Activated CD4-positive, CD25-positive, alpha-beta regulatory T cell treated with anti-CD3 and anti-CD28 coated beads, Interleukin-2, amount 50 U/mL, for 16 hours (primary cell): ENCODE results near the gene RRAGA.
"Not testable (repeated sequence)": the region's sequence is repeated elsewhere in the genome, so short reads cannot be mapped to it uniquely, and the experiment has no call there.

ENCODE experiments used
- DNase-seq: peaks from one replicate; pipeline ENCODE4 v3.0.0-alpha.2; 2020; ENCODE audit warnings: low read depth, low spot score

RRAGA gene, protein sequence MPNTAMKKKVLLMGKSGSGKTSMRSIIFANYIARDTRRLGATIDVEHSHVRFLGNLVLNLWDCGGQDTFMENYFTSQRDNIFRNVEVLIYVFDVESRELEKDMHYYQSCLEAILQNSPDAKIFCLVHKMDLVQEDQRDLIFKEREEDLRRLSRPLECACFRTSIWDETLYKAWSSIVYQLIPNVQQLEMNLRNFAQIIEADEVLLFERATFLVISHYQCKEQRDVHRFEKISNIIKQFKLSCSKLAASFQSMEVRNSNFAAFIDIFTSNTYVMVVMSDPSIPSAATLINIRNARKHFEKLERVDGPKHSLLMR

GRCh38 chr9:19048966-19049916 is at the start of gene RRAGA:
Gene RRAGA, plus strand, starts transcription at chr9:19049427. Its CDS starts 233 bp downstream, at chr9:19049660.
- DNase-seq = peak; percentile 85

GRCh38 chr9:19000133-19000532 is 49.1 kb upstream of the RRAGA start:
- no peak for DNase-seq

DNA sequence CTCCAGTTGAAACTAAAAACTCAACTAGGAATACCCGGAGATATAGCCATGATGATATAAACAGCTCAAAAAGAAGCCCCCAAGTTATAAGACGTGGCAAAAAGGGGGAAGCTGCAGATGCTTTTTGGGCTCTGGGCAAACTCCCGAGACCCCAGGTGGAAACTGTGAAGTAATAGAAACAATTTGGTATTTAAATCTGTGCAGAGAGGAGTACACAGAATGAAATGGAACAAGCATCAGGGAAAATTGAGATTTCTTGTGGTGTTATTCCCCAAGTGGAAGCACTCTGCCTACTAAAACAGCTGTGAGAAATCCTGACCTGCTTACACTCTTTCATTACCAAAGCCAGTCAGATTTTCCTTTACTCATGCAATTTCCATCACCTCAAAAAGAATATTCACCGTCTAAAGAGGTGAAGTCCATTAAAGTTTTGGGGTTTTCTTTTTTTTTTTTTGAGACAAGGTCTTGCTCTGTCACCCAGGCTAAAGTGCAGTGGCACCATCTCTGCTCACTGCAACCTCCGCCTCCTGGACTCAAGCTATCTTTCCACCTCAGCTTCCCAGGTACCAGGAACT is 39.7 kb upstream of the RRAGA start:
- no peak for DNase-seq

DNA sequence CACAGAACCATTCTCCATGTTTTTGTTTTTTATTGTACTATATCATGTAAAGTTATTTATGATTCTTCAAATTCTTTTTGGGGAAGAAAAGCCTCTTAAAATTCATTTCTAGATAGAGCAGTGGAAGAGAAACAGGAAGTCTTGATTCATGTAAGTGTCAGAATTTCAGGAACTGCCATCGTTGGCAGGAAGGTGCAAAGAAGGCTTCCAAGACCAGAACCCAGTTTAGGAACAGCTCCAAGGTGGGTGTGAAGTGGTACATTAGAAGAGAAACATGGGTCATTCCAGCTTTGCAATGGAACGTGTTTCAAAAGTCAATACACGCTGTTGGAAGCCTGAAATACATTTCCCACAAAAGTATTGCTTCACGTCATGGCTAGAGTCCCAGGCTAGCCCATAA is 31.0 kb upstream of the RRAGA start:
- no peak for DNase-seq

- no peak for DNase-seq
These were observed 28.3 kb upstream of the RRAGA start for GRCh38 chr9:19020886-19021455.

- DNase-seq = not testable (repeated sequence)
These were observed 27.6 kb upstream of the RRAGA start for GRCh38 chr9:19021649-19022048.

- DNase-seq = no peak
These were observed 27.0 kb upstream of the RRAGA start for GRCh38 chr9:19022206-19022605.

GRCh38 chr9:19023078-19023477 is 26.1 kb upstream of the RRAGA start:
- no peak for DNase-seq

- DNase-seq = no peak
These were observed 22.9 kb upstream of the RRAGA start for GRCh38 chr9:19026375-19026774.

DNA sequence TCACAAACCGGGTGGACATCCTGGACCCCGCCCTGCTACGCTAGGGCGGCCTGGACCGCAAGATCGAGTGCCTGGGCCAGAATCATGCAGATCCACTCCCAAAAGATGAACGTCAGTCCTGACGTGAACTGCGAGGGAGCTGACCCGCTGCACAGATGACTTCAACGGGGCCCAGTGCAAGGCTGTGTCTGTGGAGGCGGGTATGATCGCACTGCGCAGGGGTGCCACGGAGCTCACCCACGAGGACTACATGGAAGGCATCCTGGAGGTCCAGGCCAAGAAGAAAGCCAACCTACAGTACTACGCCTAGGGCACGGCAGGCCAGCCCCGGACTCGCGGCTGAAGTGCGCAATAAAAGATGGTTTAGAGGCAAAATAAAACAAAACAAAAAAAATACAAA is 21.4 kb upstream of the RRAGA start:
- DNase-seq = no peak

DNA sequence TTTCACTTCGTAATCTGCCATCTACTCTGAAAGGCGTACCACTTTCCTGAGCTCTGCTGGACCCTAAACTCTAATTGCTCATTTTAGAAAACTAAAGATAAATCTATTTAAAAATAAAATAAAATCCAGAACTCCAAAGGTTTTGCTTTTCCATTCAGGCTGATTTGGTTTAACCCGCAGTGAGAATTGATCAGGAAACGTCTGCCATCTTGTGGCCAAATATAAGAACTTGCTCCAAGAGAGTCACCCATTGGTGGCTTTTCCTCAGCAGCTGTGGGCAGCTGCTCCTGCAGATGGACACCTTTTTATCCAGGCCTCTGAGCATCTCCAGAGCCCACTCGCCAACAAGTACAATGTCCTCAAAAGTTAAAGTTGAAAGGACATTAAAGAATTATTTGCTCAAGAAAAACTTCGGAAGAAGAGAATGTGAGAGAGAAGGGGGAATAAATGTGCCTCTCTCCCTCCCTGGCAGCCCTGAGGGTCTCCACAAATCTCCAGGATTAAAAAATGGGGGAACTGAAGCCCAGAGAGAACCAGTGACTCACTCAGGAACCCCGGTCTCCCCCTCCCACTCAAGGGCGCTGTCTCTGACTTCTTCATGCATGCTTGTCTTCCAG is 20.3 kb upstream of the RRAGA start:
- DNase-seq = no peak

GRCh38 chr9:19030899-19031298 is 18.3 kb upstream of the RRAGA start:
- no peak for DNase-seq

GRCh38 chr9:19032406-19032805 is 16.8 kb upstream of the RRAGA start:
- DNase-seq = no peak

DNA sequence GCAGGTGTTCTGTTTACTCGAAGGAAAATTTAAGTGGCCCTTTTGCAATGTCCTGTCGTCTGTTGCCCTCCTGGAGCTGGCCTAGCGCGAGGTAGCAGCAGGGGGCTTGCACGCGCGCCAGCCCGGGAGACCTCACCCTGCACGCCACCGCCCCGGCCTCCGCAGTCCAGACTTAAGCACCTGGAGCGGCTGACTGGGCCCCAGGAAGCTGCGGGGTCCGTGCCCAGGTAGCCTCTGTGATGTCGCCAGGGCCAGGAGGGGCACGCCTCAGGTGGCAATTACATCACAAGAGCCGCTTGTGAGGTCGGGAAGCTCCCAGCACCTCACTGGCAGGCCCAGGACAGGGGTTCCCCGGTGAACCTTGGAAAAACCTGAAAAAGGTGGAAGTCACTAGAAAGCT is 16.2 kb upstream of the RRAGA start, which contains the start of gene SAXO1:
TSS of gene SAXO1 (minus strand) at position 195 of the 400 bp plus-strand sequence. CDS start 301 bp downstream, outside the sequence.
- no peak for DNase-seq

- DNase-seq = no peak
These were observed 12.6 kb upstream of the RRAGA start for GRCh38 chr9:19036611-19037010.

DNA sequence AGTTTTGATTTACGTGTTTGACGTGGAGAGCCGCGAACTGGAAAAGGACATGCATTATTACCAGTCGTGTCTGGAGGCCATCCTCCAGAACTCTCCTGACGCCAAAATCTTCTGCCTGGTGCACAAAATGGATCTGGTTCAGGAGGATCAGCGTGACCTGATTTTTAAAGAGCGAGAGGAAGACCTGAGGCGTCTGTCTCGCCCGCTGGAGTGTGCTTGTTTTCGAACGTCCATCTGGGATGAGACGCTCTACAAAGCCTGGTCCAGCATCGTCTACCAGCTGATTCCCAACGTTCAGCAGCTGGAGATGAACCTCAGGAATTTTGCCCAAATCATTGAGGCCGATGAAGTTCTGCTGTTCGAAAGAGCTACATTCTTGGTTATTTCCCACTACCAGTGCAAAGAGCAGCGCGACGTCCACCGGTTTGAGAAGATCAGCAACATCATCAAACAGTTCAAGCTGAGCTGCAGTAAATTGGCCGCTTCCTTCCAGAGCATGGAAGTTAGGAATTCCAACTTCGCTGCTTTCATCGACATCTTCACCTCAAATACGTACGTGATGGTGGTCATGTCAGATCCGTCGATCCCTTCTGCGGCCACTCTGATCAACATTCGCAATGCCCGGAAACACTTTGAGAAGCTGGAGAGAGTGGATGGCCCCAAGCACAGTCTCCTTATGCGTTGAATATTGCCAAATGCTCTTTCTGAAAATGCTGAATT is 850 bp downstream of the RRAGA start:
- no peak for DNase-seq

DNA sequence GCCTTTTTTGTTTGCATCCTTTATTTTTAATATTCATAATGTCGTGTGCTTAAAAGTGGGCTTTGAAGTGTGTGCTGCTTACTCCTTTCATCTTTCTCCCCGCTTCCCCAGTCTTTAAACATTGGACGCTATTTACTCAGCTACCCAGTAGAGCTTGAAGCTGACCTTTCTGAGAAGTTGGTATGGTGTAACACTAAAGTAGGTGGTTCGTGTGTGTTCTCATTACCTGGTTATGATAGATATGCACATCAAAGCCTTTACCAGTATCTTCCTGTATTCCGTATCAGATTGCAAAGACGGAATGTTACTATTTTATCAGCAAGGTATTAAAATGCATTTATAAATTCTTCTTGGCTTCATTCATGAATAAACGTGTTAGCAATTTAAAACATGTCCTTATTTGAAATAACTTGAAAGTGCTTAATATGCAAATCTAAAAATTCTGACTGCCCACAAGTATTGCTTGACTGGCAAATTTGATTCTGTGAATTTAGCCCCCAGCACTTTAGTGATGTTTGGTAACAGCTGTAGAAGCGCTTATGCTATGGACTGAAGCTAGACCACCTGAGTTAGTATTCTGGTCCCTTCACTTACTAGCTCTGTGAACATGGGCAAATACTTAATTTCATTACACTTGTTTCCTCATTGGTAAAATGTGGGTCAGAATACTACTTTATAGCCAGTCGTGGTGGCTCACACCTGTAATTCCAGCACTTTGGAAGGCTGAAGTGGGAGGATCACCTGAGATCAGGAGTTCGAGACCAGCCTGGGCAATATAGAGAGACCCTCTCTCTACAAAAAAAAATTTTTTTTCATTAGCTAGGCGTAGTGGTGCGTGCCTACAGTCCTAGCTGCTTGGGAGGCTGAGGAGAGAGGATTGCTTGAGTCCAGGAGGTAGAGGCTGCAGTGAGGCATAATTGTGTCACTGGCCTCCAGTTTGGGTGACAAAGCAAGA is 1.7 kb downstream of the RRAGA start:
- no peak for DNase-seq

GRCh38 chr9:19057033-19057432 is 7.8 kb downstream of the RRAGA start:
- no peak for DNase-seq

GRCh38 chr9:19074229-19074628 is 25.0 kb downstream of the RRAGA start:
- no peak for DNase-seq

GRCh38 chr9:19074836-19075235 is 25.6 kb downstream of the RRAGA start:
- no peak for DNase-seq
